HG02678 (cell line): ENCODE data around the gene DBNDD1.

Experiments
- ATAC-seq: cut with Tn5 transposase; IDR thresholded peaks from one replicate; pipeline ENCODE4 v1.9.1; 2021; ENCODE audit warnings: mild to moderate bottlenecking, moderate library complexity; ENCODE audit not compliant: unreplicated experiment

DBNDD1 gene

DNA sequence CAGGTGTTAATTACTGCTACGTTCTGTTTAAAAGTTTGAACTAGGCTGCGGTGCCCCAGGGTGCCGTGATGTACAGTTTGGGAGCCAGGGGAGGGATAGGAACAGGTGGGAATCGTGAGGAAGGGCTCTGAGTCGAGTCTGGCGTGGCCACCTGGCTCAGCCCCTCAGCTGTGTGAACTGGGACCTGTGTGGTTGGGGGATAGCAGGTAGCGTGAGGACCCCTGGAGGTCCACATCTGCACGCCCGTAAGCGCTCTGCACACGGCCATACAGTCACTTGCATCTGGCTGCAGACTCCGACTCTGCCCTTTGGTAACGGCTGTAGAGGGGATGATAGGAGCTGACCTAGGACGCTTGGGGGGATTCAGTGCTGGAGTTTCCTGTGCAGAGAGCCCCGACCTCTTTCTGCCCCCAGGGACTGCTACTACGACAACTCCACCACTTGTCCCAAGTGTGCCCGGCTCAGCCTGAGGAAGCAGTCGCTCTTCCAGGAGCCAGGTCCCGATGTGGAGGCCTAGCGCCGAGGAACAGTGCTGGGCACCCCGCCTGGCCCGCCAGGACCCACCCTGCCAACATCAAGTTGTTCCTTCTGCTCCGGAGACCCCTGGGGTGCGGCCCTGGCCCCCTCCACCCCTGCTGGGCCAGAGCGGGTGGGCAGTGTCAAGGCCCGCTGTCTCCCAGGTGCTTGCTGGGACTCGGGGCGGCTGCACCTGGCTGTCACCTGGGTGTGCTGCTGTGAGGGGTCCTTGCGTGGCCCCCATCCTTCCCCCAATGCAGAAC, 53.6 kb downstream of the DBNDD1 start:
- ATAC-seq, result no peak

DNA sequence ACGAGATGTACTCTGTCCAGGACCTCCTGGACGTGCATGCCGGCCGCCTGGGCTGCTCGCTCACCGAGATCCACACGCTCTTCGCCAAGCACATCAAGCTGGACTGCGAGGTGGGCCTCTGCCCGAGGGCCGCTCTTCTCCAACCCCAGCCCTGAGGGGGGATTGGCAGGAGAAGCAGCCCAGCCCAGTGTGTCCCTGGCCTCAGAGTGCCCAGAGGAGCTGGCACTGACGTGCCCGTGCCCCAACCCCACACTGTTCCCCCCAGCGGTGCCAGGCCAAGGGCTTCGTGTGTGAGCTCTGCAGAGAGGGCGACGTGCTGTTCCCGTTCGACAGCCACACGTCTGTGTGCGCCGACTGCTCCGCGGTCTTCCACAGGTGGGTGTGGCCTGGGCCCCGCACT, 55.1 kb downstream of the DBNDD1 start:
- no peak for ATAC-seq

DNA sequence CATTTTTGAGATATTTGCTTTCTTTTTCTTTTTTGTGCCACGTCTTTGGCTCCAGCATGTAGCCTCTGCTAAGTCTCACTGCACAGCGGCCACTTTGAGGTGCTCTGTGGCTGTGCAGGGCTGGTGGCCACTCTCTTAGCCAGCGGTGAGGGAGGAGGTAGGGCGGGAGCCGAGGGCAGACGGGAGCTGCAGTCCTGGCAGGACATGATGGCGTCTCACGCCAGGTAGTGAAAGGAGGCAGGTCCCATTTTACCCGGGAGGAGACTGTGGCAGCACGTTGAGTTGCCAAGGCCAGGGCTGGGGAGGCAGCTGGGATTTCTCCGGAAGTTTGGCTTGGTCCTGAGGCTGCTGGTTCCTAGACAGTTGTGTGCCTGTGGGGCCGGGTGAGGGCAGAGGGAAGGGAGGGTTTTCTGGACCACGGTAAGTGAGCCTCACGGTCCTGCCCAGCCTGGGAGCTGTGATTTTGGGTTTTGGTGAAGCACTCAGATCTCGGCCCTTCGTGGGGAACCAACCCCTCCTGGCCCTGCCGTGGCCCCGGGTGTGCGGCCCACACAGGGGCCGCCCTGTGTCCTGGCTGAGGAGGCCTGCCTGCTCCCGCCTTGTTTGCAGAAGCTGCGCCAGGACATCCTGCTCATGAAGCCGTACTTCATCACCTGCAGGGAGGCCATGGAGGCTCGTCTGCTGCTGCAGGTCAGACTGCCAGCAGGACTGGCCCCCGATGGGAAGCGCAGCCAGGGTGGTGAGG, 56.3 kb downstream of the DBNDD1 start:
- no peak for ATAC-seq

DNA sequence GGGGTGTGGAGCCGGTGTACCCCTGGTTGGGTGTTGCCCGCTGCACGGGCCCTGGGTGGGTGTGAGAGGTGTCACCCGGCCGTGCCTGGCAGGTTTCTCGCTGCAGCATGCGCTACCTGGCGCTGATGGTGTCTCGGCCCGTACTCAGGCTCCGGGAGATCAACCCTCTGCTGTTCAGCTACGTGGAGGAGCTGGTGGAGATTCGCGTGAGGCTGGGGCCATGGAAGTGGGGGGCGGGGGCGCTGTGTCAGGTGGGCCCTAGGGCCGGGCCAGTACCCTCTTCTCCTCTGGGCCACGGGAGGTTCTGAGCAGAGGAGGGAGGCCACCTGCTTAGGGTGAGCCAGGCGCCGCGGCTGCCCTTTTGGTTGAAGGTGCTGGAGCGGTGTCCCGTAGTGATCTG, 57.3 kb downstream of the DBNDD1 start:
- ATAC-seq, result no peak

DNA sequence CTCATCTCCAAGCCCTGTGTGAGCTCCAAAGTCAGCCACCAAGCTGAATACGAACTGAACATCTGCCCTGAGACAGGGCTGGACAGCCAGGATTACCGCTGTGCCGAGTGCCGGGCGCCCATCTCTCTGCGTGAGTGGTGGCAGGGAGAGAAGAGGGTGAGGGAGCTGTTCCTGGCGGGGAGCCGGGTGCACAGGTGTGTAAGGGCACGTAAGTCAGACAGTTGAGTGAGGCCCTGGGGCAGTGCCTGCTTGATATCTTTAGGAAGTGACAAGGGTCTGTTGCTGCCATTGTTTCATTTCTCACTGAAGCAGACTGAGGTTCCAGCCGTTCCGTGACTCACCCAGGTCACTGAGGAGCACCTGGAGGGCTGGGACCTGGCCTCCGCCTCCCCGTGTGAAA, 58.3 kb downstream of the DBNDD1 start:
- ATAC-seq, result no peak

DNA sequence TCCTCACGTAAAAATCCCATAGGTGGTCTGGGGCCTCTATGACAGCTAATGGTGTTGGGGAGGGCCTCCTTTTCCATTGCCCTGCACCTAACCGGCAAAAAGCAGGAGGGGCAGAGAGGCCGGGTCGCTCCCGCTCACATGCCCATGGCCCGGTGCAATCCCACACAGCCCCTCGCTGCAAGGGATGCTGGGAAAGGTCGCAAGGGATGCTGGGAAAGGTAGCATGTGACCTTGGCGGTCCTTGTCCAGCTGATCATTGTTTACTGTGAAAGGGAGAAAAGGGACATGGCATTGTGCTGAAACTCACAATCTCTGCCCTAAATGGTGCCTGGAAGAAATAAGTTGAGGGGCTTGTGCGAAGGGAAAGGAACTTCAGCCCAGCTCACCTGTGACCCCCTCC, 60.7 kb downstream of the DBNDD1 start:
- ATAC-seq, result no peak

DNA sequence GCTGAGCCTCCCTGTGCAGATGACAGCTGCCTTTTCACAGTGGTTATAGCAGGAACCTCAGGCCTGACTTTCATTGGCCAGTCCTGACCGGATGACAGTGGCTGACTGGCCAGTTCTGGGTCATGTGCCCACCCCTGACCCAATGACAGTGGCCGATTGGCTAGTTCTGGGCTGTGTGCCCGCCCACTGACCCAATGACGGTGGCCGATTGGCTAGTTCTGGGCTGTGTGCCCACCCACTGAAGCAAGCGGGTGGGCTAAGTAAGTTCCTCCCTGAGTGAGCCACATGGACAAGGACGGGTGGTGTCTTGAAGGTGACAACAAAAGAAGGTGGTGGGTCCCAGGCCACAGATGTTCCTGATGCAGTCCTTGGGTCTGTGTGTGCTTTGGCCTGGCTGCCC, 61.2 kb downstream of the DBNDD1 start:
- ATAC-seq, result no peak

DNA sequence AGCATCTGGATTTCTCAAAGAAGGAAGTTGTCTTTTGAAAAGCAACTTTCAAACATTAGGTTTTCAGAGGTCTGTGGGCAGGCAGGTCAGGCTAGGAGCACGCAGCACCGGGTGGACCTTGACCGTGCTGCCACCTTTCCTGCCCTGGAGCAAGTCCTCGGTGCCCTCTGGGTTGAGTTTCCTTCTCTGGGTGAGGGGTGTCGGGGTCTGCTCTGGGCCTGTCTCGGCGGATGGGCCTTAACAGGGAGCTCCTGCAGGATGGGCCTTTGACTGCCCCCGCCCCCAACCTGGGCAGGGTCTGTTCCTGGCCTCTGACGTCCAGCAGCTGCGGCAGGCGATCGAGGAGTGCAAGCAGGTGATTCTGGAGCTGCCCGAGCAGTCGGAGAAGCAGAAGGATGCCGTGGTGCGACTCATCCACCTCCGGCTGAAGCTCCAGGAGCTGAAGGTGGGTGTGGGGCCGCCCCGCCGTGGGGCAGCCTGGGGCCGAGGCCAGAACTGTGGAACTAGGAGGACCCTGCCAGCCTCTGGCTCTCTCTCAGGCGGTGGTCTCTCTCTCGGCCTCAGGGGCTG, 62.0 kb downstream of the DBNDD1 start:
- ATAC-seq, result no peak

DNA sequence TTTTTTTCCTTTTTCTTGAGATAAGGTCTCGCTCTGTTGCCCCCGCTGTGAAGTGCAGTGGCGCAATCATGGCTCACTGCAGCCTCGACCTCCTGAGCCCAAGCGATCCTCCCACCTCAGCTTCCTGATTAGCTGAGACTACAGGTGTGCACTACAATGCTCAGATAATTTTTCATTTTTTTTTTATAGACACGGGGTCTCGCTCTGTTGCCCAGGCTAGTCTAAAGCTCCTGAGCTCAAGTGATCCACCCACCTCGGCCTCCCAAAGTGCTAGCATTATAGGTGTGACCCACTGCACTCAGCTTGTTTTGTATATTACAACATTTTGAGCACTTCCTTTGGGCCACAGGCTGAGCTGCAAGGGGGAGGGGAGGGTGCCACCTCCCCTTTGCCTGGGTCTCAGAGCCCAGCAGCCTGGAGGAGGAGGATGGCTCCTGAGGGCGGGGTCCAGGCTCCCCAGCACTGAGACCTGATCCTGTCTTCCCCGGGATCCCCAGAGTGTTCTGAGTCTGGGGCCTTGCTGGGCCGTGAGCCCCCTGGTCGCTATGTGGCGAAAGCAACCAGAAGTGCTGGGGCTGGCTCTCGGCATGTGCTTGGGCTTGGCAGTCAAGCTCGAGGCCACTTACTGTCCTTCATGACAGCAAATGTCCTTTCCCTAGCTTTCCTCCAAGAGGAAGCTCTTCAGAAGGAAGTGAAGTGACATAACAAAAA, 62.6 kb downstream of the DBNDD1 start:
- ATAC-seq, result no peak

DNA sequence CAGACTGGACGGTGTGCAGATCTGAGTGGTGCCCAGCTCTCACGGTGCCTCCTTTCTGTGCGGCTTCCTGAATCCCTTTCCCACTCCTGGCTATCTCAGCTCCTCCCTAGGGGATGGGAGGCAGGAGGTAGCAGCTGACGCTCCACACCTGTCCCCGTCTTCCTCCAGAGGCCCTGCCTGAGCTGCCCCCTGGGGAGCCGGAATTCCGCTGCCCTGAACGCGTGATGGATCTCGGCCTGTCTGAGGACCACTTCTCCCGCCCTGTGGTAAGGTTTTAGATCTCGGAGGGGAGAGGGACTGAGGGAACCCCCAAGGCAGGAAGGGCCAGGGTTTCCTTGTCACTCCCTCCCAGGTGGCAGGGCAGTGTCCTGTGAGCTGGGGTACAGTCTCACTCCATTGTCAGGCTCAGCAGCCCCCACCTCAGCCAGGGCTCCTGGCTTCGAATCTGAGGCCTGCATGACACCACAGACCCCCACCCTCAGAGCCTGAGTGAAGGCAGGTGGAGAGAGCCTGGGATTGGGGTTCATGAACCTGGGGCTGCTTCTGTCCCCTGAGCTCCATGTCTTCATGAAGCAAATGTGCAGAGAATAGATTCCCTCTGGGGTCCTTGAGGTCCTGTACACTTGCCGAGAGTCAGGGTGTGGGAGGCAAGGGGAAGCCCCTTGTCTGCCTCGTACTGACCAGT, 64.1 kb downstream of the DBNDD1 start:
- no peak for ATAC-seq
